K562 treated with DMSO at 1 percent for 12 hours (cell line): ENCODE results near the gene MTHFS. TPM values are rescaled to one million over a fixed set of nuclear protein-coding genes. Genes with fewer than 3 reads are reported as not detected.

Source experiments
- total RNA-seq: library from RNA; unstranded; fragments of 300-600 nt; gene quantifications from 2 replicates; pipeline ENCODE4 v1.2.3, GENCODE V29; 2022; ENCODE audit not compliant: insufficient read depth

Gene MTHFS
- 73.9 and 75.7 TPM in 2 replicates for total RNA-seq

GRCh38 chr15:79896634-79897379 is at the start of gene MTHFS:
MTHFS (minus strand) TSS chr15:79897014; CDS start chr15:79896988, 26 bp downstream.

Other genes starting within 250 kb of the MTHFS start
- gene BCL2A1, start 74.2 kb upstream of the MTHFS start, total RNA-seq, result 0.81 TPM in 1 of 2 replicates, not detected in the other
- gene ZFAND6, start 162.7 kb upstream of the MTHFS start, total RNA-seq, result 65.9 and 128 TPM in 2 replicates